Measurements from ENCODE around the gene ESX1. TPM values are rescaled to one million over a fixed set of nuclear protein-coding genes. Genes with fewer than 3 reads are reported as not detected.
A peak's percentile ranks its signal among the peaks of the same experiment; 100 is the strongest.

The ESX1 gene
- 2.8 TPM for total RNA-seq (2021; ENCODE audit: unreplicated experiment)
- 0.39 TPM for polyA plus RNA-seq (2012; ENCODE audit: insufficient read length)
- percentile 30 among the genes with signal in this experiment for Bru-seq, nascent RNA
- BruChase-seq, experiment 1, labeled RNA remaining after a 2-hour chase: percentile 31 among the genes with signal in this experiment
- BruChase-seq, experiment 2, labeled RNA remaining after a 6-hour chase: percentile 41 among the genes with signal in this experiment
- long read RNA-seq, partial matches to known transcripts: 0 of 2 reads
- long read RNA-seq, other reads (novel, unspliced or antisense): 0 of 2 reads

DNA sequence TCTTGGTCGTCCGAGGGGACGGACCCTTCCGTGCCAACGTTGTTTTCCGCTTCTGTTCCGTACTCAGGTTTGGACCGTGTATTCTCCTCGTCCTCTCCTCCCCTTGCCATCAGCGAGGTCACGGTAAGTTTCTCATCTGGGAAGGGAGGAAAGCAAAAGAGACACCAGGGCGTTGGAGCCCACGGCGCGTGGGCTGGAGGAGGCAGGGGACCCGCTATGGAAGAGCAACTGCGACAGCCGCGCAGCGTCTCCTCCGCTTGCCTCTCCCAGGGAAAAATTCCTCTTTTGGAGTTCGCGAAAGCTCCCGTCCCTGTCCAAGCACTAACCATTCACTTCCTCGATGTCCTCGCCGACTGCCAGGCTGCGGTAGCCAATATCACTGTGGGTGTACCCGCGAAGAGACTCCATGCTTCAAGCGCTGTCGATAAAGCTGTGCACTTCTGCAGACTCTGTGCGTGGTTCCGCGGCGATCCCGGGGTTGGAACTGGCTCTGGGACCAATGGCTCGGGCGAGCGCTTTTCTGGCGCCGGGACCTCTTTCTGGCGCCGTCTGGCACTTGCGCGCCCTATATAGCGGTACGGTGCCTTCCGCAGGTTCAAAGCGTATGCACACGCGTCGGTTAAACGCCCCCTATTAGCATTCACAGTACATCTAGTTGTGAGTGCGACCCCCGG is at the start of gene ESX1:
Gene ESX1, minus strand, starts transcription at position 492 of the 674 bp plus-strand sequence. Its CDS starts 84 bp downstream, at position 408.
- no peak within 1 kb of the TSS for H3K27ac ChIP-seq (ENCODE audit: low read length)
- TF ChIP-seq, protein P1, sequence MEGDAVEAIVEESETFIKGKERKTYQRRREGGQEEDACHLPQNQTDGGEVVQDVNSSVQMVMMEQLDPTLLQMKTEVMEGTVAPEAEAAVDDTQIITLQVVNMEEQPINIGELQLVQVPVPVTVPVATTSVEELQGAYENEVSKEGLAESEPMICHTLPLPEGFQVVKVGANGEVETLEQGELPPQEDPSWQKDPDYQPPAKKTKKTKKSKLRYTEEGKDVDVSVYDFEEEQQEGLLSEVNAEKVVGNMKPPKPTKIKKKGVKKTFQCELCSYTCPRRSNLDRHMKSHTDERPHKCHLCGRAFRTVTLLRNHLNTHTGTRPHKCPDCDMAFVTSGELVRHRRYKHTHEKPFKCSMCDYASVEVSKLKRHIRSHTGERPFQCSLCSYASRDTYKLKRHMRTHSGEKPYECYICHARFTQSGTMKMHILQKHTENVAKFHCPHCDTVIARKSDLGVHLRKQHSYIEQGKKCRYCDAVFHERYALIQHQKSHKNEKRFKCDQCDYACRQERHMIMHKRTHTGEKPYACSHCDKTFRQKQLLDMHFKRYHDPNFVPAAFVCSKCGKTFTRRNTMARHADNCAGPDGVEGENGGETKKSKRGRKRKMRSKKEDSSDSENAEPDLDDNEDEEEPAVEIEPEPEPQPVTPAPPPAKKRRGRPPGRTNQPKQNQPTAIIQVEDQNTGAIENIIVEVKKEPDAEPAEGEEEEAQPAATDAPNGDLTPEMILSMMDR (IDR thresholded peaks at IDR 0.05): no peak
- TF ChIP-seq POLR2AphosphoS5 (IDR thresholded peaks at IDR 0.05; ENCODE audit: low read depth, low read length) (no peak), TCF7L2 (IDR thresholded peaks at IDR 0.05; ENCODE audit: low read depth, low read length) (peak; percentile 50; the same call in 1 of the 2 replicates)
- DNase-seq (ENCODE audit: low read depth, low spot score) (no peak), ATAC-seq (peak; percentile 92)
- peak within 1 kb of the TSS; percentile 43 to 60 for H3K4me3 ChIP-seq (ENCODE audit: low read depth in 2 of 2, low read length in 2 of 2)
- H3K9me3 ChIP-seq (ENCODE audit: control insufficient read depth, insufficient read depth, low read depth, low read length): no peaks in the 10 kb centered on the region
- no TSS peak for BruUV-seq (replicated peaks)
- peaks cover 17% of the 10 kb centered on the region for H3K27me3 ChIP-seq (ENCODE audit: control insufficient read depth, insufficient read depth, low read length)
- H3K36me3 ChIP-seq (ENCODE audit: control insufficient read depth, insufficient read depth, low read length): no peaks in the 10 kb centered on the region
- ChIA-PET POLR2A (no interaction called here), CTCF (interaction anchor here (0.5 kb wide), 1 partner anchor 10 kb away, joined by 4 read pairs; no protein-coding TSS in a partner anchor)
- intact Hi-C loops (cut with micrococcal nuclease; ENCODE audit: unreplicated experiment) (no loop called here), in situ Hi-C loops (cut with HindIII; ENCODE audit: low pct_unique_long_range_greater_than_20kb, low sequenced_read_pairs) (no loop called here)
- peaks cover 3% of the 10 kb centered on the region for H3K4me1 ChIP-seq (ENCODE audit: control insufficient read depth, insufficient read depth, low read length)

DNA sequence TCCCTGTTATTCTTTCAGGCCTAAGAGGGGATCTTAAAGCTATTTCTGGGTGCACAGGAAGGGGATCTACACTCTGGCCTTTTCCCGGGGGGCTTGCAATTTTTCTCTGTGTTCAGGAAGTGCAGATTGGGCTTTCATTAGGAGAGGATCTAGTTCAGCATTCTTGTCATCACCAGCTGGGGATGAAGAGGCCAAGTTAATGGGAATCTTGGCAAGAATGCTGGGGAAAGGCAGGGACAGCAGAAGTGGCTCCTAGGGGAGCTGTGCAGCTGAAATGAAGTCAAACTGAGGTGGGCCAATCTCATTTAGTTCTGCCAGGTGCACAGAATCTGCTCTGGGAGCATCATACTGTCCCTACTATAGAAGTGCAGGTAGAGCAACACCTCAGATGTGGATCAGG is 40.9 kb upstream of the ESX1 start:
- no peaks in the 10 kb centered on the region for H3K27me3 ChIP-seq (ENCODE audit: control insufficient read depth, insufficient read depth, low read length)
- ATAC-seq: no peak

More for the DNA sequence above, 40.9 kb upstream of the ESX1 start:
- Histone ChIP-seq H3K4me3 (ENCODE audit: low read depth in 2 of 2, low read length in 2 of 2) (no peak overlapping the region), H3K27ac (ENCODE audit: low read length) (no peak overlapping the region), H3K9me3 (ENCODE audit: control insufficient read depth, insufficient read depth, low read depth, low read length) (no peaks in the 10 kb centered on the region), H3K4me1 (ENCODE audit: control insufficient read depth, insufficient read depth, low read length) (no peaks in the 10 kb centered on the region), H3K36me3 (ENCODE audit: control insufficient read depth, insufficient read depth, low read length) (no peaks in the 10 kb centered on the region)
- DNase-seq (ENCODE audit: low read depth, low spot score): no peak
- POLR2A ChIA-PET: no interaction called here
- no TSS peak for BruUV-seq (replicated peaks)
- intact Hi-C loops (cut with micrococcal nuclease; ENCODE audit: unreplicated experiment): no loop called here
- CTCF ChIA-PET: no interaction called here
- TF ChIP-seq SIN3A (IDR thresholded peaks at IDR 0.05; ENCODE audit: borderline replicate concordance, insufficient read depth, low read depth, low read length) (no peak), TCF7L2 (IDR thresholded peaks at IDR 0.05; ENCODE audit: low read depth, low read length) (no peak), POLR2AphosphoS5 (IDR thresholded peaks at IDR 0.05; ENCODE audit: low read depth, low read length) (no peak)
- TF ChIP-seq, protein P2, sequence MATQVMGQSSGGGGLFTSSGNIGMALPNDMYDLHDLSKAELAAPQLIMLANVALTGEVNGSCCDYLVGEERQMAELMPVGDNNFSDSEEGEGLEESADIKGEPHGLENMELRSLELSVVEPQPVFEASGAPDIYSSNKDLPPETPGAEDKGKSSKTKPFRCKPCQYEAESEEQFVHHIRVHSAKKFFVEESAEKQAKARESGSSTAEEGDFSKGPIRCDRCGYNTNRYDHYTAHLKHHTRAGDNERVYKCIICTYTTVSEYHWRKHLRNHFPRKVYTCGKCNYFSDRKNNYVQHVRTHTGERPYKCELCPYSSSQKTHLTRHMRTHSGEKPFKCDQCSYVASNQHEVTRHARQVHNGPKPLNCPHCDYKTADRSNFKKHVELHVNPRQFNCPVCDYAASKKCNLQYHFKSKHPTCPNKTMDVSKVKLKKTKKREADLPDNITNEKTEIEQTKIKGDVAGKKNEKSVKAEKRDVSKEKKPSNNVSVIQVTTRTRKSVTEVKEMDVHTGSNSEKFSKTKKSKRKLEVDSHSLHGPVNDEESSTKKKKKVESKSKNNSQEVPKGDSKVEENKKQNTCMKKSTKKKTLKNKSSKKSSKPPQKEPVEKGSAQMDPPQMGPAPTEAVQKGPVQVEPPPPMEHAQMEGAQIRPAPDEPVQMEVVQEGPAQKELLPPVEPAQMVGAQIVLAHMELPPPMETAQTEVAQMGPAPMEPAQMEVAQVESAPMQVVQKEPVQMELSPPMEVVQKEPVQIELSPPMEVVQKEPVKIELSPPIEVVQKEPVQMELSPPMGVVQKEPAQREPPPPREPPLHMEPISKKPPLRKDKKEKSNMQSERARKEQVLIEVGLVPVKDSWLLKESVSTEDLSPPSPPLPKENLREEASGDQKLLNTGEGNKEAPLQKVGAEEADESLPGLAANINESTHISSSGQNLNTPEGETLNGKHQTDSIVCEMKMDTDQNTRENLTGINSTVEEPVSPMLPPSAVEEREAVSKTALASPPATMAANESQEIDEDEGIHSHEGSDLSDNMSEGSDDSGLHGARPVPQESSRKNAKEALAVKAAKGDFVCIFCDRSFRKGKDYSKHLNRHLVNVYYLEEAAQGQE (IDR thresholded peaks at IDR 0.05; ENCODE audit: insufficient read depth in 1 of 2, low read depth in 2 of 2, low read length in 1 of 2): no peak
- TF ChIP-seq, protein P1 (IDR thresholded peaks at IDR 0.05): no peak
- in situ Hi-C loops (cut with HindIII; ENCODE audit: low pct_unique_long_range_greater_than_20kb, low sequenced_read_pairs): no loop called here

Data from Panc1 (cell line).